Measurements from ENCODE around the gene ZMYND8. TPM values are rescaled to one million over a fixed set of nuclear protein-coding genes. Genes with fewer than 3 reads are reported as not detected.

Gene ZMYND8
- total and polyA plus RNA-seq, 5 experiments from 2014 or later, result 8.9 to 67.8 (median 20.4) TPM

DNA sequence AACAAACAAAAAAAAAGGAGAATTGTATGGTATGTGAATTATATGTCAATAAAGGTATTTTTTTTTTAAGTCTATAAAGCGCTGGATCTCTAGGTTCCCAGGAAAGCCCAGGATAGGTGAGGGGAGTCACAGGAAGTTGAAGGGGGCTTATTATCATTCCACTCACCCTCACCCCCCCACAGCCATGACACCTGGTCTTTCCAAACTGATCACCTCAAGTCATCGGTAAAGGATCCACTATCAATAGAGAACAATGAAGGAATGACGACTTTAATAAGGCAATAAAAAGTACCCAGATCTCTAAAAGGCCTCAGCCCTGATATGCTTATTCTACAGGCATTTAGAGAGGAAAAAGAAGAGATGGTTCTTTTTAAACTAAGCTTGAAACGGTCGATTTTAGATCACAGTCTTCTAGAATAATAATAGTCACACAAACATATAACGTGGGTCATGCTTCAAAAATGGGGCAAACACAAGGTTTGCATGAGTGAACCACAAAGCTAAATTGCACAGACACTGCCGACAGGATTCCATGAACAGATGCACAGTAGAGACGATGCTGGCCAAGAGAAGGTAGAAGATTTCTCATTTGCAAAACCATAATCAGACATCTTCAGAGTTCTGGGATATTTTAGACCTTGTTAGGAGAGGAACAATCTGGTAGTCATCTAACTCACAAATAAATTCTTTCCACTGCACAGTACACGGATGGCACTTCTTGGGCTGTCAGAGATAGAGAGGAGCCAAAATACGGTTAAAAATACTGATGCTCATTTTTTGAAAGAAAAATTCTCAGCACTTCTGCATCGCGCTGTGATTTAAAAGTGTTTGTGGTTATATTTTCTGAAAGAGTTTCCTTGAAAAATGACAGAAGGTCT is 21.0 kb downstream of the ZMYND8 start:
- Mint-ChIP-seq H3K4me1 (peaks cover 33 to 81% (median 63%) of the 10 kb centered on the region in 4 donors), H3K27ac (peak overlapping the region in 9 of 10 donors; percentile 10 to 68 (median 44)), H3K4me3 (peak overlapping the region in 3 of 10 donors; percentile 18 to 40 (median 39)), H3K27me3 (no peaks in the 10 kb centered on the region), H3K9me3 (no peaks in the 10 kb centered on the region), H3K36me3 (peaks cover 9 to 83% (median 20%) of the 10 kb centered on the region in 3 donors)
- POLR2A ChIA-PET, result interaction anchor here (0.8 kb wide), 1 partner anchor 152 kb away, joined by 3 read pairs; no protein-coding TSS in a partner anchor
- DNase-seq (no peak), ATAC-seq (no peak)

DNA sequence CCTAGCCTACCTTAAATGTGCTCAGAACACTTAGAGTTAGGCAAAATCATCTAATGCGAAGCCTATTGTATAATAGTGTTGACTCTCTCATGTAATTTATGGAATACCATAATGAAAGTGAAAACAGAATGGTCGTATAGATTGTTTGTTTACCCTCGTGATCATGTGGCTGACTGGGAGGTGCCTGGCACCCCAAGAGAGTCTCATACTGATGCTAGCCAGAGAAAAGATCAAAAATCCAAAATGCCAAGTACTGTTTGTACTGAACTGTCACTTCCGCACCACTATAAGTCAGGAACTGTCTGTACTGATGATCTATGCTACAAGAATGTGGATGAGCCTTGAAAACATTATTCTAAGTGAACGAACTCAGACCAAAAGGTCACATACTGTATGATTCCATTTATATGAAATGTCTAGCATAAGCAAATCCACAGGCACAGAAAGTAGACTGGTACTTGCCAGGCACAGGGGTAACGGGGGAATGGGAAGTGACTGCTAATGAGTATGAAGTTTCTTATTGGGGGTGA is 22.4 kb downstream of the ZMYND8 start:
- Mint-ChIP-seq H3K4me1 (peaks cover 35 to 85% (median 68%) of the 10 kb centered on the region in 4 donors), H3K36me3 (peaks cover 9 to 80% (median 19%) of the 10 kb centered on the region in 3 donors), H3K9me3 (no peaks in the 10 kb centered on the region), H3K4me3 (peak overlapping the region in 9 of 10 donors; percentile 17 to 60 (median 46)), H3K27me3 (no peaks in the 10 kb centered on the region), H3K27ac (peak overlapping the region; percentile 1 to 84 (median 54))
- POLR2A ChIA-PET, result interaction anchor here (0.6 to 1.8 kb wide), 3 partner anchors 11 to 116 kb away, joined by 3 to 4 read pairs (median 4); partner anchors contain the start of gene ZMYND8
- peak; percentile 30 to 79 for ATAC-seq
- DNase-seq, result no peak

DNA sequence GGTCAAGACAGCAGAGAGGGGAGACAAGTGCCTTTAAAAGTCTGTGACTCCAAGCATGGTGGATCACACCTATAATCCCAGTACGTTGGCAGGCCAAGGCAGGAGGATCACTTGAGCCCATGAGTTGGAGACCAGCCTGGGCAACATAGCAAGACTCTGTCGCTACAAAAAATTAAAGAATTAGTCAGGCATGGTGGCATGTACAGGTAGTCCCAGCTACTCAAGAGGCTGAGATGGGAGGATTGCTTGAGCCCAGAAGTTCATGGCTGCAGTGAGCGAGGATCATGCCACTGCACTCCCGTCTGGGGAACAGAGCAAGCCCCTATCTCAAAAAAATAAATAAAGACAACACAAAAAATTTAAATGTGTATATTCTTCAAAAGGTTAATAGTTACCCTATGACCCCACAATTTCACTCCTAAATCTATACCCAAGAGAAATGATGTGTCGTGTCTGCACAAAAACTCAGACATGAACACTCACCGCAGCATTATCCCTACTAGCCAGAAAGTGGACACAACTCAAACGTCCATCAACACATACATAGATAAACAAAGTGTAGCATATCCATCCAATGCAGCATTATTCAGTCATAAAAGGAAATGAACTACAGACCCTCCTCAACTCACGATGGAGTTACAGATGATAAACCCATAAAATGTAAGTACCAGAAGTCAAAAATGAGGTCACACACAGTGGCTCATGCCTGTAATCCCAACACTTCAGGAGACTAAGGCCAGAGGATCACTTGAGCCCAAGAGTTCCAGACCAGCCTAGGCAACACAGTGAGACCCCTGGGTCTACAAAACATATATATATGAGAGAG is 23.9 kb downstream of the ZMYND8 start:
- peak overlapping the region in 9 of 10 donors; percentile 1 to 86 (median 54) for H3K27ac Mint-ChIP-seq
- no peak for ATAC-seq
- H3K9me3 Mint-ChIP-seq, result no peaks in the 10 kb centered on the region
- no peak for DNase-seq
- peaks cover 9 to 77% (median 12%) of the 10 kb centered on the region in 3 donors for H3K36me3 Mint-ChIP-seq
- POLR2A ChIA-PET, result interaction anchor here (1.8 kb wide), 1 partner anchor 24 kb away, joined by 4 read pairs; the partner anchor contains the start of gene ZMYND8
- peaks cover 37 to 87% (median 77%) of the 10 kb centered on the region in 4 donors for H3K4me1 Mint-ChIP-seq
- H3K27me3 Mint-ChIP-seq, result no peaks in the 10 kb centered on the region
- H3K4me3 Mint-ChIP-seq, result peak overlapping the region in 1 of 10 donors; percentile 5

DNA sequence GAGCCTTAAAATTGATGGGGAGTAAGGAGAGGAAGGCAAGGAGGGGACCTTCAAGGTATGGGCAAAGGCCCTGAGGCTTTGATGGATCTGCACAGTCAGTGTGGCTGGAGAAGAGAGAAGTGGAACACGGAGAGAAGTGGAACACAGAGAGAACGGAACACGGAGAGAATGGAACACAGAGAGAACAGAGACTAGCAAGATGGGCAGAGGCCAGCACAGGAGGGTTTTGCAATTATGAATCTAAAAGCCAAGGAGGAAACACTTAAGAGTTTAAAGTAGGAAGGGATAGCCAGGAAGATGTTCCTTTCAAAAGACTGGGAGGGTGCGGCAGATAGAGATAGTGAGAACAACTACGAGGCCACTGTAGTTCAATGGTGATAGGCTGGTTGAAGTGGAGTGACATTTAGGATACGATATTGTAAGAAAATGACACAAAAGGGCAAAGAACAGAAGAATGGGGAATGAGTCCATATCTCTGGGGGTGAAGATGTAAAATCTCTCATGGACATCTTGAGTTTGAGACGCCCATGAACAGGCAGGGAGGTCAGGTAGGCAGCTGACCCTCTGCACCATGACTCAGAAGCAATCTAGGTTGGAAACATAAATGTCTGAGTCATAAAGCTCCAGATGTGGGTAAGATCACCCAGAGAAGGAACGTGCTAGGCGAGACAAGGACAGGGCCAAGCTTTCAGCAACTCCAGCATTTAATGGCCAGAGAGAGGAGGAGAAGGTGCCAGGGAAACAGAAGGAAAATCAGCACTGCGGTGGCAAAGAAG is 25.4 kb downstream of the ZMYND8 start:
- peak overlapping the region in 9 of 10 donors; percentile 54 to 85 (median 69) for H3K27ac Mint-ChIP-seq
- no peaks in the 10 kb centered on the region for H3K9me3 Mint-ChIP-seq
- ATAC-seq (no peak), DNase-seq (no peak)
- H3K4me3 Mint-ChIP-seq, result peak overlapping the region in 3 of 10 donors; percentile 3 to 46 (median 16)
- POLR2A ChIA-PET, result interaction anchor here (1.0 kb wide), 1 partner anchor 28 kb away, joined by 3 read pairs; no protein-coding TSS in a partner anchor
- H3K27me3 Mint-ChIP-seq, result no peaks in the 10 kb centered on the region
- H3K4me1 Mint-ChIP-seq, result peaks cover 39 to 86% (median 74%) of the 10 kb centered on the region in 4 donors
- peaks cover 9 to 76% (median 13%) of the 10 kb centered on the region in 3 donors for H3K36me3 Mint-ChIP-seq

DNA sequence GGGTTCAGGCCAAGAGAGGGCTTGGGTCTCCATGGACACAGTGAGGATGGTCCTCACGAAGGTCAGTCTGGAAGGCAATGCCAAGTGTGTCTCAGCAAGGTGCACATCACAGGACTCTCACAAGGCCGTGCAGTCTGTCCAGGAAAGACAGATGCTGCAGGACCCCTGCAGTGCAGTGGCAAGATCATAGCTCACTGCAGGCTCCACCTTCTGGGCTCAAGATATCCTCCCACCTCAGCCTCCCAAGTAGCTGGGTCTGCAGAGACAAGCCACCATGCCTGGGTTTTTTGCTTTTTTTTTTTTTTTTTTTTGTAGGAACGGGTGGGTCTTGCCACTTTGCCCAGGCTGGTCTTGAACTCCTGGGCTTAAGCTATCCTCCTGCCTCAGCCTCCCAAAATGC is 26.4 kb downstream of the ZMYND8 start:
- H3K27me3 Mint-ChIP-seq, result no peaks in the 10 kb centered on the region
- H3K4me1 Mint-ChIP-seq, result peaks cover 40 to 84% (median 69%) of the 10 kb centered on the region in 4 donors
- DNase-seq (no peak), ATAC-seq (no peak)
- peak overlapping the region in 1 of 10 donors; percentile 6 for H3K4me3 Mint-ChIP-seq
- peaks cover 9 to 73% (median 10%) of the 10 kb centered on the region in 3 donors for H3K36me3 Mint-ChIP-seq
- POLR2A ChIA-PET, result interaction anchor here (0.6 kb wide), 2 partner anchors 37 to 172 kb away, joined by 3 to 4 read pairs; no protein-coding TSS in a partner anchor
- H3K9me3 Mint-ChIP-seq, result no peaks in the 10 kb centered on the region
- H3K27ac Mint-ChIP-seq, result peak overlapping the region in 5 of 10 donors; percentile 1 to 84 (median 72)

DNA sequence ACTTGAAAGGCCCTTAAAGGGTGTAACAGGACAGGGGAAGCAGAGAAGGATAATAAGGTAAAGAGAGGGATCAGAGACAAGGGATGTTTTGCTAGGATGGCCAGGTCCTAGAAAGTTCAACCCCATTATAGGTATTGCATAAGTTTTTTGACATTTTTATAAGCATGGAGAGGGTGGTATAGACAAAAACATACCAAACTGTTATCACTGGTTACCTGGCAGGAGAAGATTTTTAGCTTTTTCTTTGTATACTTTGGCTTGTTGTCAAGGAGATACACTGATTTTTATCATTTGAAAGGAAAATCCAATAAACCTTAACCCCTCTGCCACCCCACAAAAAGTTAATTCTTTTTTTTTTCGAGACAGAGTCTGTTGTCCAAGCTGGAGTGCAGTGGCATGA is 28.4 kb downstream of the ZMYND8 start:
- peaks cover 8 to 73% (median 9%) of the 10 kb centered on the region in 3 donors for H3K36me3 Mint-ChIP-seq

DNA sequence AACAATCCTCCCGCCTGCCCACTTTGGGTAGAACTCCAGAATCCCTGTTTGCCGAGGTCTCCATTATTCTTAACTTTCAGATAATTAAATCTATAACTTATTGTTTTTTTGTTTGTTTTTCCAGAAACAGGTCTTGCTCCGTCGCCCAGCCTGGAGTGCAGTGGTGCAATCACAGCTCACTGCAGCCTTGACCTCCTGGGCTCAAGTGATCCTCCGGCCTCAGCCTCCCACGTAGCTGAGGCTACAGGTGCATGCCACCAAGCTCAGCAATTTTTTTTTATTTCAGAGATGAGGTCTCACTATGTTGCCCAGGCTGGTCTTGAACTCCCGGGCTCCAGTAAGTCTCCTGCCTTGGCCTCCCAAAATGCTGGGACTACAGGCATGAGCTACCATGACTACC is 28.8 kb downstream of the ZMYND8 start:
- Mint-ChIP-seq H3K36me3 (peaks cover 8 to 72% (median 9%) of the 10 kb centered on the region in 3 donors), H3K27me3 (no peaks in the 10 kb centered on the region), H3K27ac (peak overlapping the region in 8 of 10 donors; percentile 4 to 64 (median 48)), H3K4me1 (peaks cover 40 to 85% (median 66%) of the 10 kb centered on the region in 4 donors), H3K4me3 (peak overlapping the region in 2 of 10 donors; percentile 18 to 21), H3K9me3 (no peaks in the 10 kb centered on the region)
- DNase-seq (no peak), ATAC-seq (no peak)
- POLR2A ChIA-PET, result interaction anchor here (2.1 kb wide), 1 partner anchor 10 kb away, joined by 5 read pairs; no protein-coding TSS in a partner anchor

More for the DNA sequence above, 28.4 kb downstream of the ZMYND8 start:
- H3K27ac Mint-ChIP-seq, result peak overlapping the region in 8 of 10 donors; percentile 4 to 64 (median 48)
- H3K4me1 Mint-ChIP-seq, result peaks cover 42 to 85% (median 67%) of the 10 kb centered on the region in 4 donors
- H3K4me3 Mint-ChIP-seq, result peak overlapping the region in 2 of 10 donors; percentile 18 to 21
- no peaks in the 10 kb centered on the region for H3K9me3 Mint-ChIP-seq
- ATAC-seq (no peak), DNase-seq (no peak)
- POLR2A ChIA-PET, result interaction anchor here (2.1 kb wide), 1 partner anchor 11 kb away, joined by 5 read pairs; no protein-coding TSS in a partner anchor
- no peaks in the 10 kb centered on the region for H3K27me3 Mint-ChIP-seq

DNA sequence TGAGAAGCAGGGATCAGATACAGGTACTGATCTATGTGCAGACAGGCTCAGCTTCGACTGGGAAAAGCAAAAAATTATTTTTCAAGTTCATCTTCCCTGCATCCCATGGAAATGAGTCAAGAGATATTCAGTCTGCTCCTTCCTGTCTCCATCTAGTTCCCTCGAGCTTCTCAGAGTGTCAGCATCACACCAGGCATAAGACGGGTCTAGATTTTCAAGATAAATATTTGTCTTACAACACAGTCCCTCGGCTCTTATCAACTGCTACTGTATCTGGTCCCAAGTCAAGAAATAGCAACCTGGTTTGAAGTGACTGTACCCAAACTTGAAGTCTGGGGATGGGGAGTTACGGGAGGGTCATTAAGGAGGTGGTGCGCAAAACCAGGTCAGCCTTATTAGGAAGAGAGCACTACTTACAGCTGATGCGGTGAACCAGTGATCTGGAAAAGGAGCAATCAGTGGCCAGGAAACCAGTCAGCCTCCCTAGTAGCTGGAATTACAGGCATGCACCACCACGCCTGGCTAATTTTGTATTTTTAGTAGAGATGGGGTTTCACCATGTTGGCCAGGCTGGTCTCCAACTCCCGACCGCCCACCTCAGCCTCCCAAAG is 29.7 kb downstream of the ZMYND8 start:
- H3K36me3 Mint-ChIP-seq, result peaks cover 4 to 65% (median 9%) of the 10 kb centered on the region in 3 donors
- POLR2A ChIA-PET, result interaction anchor here (2.1 kb wide), 1 partner anchor 10 kb away, joined by 5 read pairs; no protein-coding TSS in a partner anchor
- ATAC-seq, result no peak
- no peaks in the 10 kb centered on the region for H3K9me3 Mint-ChIP-seq
- H3K4me3 Mint-ChIP-seq, result peak overlapping the region in 1 of 10 donors; percentile 4
- H3K4me1 Mint-ChIP-seq, result peaks cover 36 to 84% (median 64%) of the 10 kb centered on the region in 4 donors
- peak overlapping the region in 7 of 10 donors; percentile 8 to 75 (median 53) for H3K27ac Mint-ChIP-seq
- DNase-seq, result no peak
- H3K27me3 Mint-ChIP-seq, result no peaks in the 10 kb centered on the region

DNA sequence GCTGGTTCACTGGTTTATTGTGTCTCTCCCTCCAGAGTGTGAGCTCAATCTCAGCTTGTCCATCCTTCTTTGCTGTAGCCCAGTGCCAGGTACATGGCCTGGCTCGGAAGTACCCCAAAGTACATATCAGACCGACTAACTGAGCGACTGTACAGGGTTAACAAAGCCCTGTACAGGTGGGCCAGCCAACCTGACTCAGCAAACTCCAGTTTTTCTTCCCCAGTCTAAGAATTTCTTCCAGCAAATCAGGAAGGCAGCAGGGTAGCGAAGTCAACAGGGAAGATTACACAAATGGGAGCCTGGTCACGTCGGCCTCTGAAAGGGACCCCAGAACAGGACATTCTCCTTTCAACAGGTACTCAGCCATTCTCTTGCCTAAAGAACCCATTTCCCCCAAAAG is 31.3 kb downstream of the ZMYND8 start:
- Mint-ChIP-seq H3K9me3 (no peaks in the 10 kb centered on the region), H3K36me3 (peaks cover 0 to 51% (median 2%) of the 10 kb centered on the region in 3 donors), H3K27ac (peak overlapping the region; percentile 5 to 80 (median 70)), H3K4me1 (peaks cover 34 to 84% (median 62%) of the 10 kb centered on the region in 4 donors), H3K4me3 (peak overlapping the region in 2 of 10 donors; percentile 6 to 50), H3K27me3 (no peaks in the 10 kb centered on the region)
- DNase-seq (no peak), ATAC-seq (no peak)
- POLR2A ChIA-PET, result no interaction called here

DNA sequence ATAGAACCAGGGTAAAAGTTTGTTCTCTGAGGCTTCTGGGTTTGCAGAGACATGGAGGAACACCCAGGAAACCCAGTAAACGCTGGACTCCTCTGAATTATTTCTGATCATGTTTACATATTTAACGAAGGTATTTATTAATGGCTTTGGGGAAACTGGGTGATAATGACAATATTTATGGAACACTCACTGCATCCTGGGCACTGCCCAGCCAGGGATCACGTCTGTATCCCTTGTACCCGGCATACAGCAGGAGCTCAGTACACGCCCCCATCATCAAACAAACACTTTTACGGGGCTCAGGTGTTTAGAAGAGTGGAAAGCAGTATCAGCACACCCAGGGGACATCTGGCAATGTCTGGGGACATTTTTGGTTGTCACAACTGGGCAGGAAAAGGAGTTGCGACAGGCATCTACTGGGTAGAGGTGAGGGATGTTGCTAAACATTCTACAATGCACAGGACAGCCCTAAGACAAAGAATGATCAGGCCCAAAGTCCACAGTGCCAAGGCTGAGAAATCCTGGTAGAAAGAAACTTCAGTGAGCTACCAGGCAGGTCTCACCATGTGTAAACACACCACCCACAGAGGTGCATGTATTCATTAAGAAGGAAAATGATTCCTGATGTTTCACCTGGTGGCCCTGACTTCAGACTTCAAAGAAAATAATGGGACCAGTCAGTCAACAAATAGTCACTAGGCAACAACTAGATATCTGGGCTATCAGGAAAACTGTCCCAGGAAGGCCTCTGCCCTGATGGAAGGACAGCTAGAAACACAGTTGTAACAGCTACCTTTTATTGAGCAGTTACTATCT is 35.3 kb downstream of the ZMYND8 start:
- Mint-ChIP-seq H3K4me1 (peaks cover 42 to 91% (median 79%) of the 10 kb centered on the region in 4 donors), H3K36me3 (peaks cover 0 to 27% (median 0%) of the 10 kb centered on the region in 3 donors), H3K4me3 (peak overlapping the region in 4 of 10 donors; percentile 3 to 15 (median 9)), H3K9me3 (no peaks in the 10 kb centered on the region), H3K27ac (peak overlapping the region; percentile 51 to 94 (median 82)), H3K27me3 (no peaks in the 10 kb centered on the region)
- DNase-seq (no peak), ATAC-seq (no peak)
- POLR2A ChIA-PET, result interaction anchor here (0.6 kb wide), 1 partner anchor 37 kb away, joined by 3 read pairs; no protein-coding TSS in a partner anchor

Data from naive thymus-derived CD8-positive, alpha-beta T cell (primary cell).